Stimulated activated CD4-positive, alpha-beta T cell treated with anti-CD3 and anti-CD28 coated beads, Interleukin-2, amount 100 ng/mL, for 4 hours (primary cell): ENCODE results near the gene PAPLN.

Experiments
- DNase-seq: peaks from one replicate; pipeline ENCODE4 v3.0.0-alpha.2; 2020; ENCODE audit warnings: low read depth

Gene PAPLN

GRCh38 chr14:73230051-73230450, 7.3 kb upstream of the PAPLN start:
- no peak for DNase-seq

- no peak for DNase-seq
Measured at GRCh38 chr14:73231981-73232851, 5.1 kb upstream of the PAPLN start.

DNA sequence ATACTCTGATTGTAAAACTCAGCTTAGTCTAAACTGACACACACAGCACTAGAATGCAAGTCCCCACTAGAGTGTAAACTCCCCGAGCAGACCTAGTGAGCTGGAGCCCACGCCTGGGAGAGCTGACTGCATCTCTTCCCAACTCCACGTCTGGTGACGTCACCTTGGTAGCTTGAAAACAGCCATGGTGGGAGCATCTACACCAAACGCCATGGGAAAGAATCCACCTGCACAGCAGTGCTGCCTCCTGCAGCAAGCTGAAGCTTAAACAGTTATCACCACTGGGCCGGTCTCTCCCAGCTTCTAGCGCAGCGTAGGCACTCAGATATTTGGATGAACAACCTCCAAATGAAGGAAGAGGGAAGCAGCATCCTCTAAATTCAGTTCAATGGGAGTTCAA, 4.3 kb upstream of the PAPLN start:
- no peak for DNase-seq

DNA sequence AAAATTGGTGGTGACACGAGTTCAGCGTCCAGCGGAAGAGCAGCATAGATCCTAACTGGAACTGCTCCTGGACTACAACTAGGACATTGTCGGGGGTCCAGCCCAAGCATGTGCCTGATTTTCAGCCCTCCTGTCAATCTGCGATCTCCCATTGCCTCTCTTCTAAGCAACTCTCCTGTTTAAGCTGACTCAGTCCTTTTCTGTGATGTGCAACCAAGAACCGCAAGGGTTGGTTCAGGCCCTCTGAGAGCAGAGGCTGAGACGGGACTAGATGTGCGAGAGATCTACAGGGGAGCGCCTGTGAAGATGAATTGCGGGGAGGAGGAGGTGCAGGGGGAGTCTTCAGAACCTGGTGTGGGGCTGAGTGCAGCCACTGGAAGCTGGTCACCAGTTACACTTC, 3.7 kb upstream of the PAPLN start:
- no peak for DNase-seq

GRCh38 chr14:73234029-73234428, 3.3 kb upstream of the PAPLN start:
- DNase-seq = no peak

DNA sequence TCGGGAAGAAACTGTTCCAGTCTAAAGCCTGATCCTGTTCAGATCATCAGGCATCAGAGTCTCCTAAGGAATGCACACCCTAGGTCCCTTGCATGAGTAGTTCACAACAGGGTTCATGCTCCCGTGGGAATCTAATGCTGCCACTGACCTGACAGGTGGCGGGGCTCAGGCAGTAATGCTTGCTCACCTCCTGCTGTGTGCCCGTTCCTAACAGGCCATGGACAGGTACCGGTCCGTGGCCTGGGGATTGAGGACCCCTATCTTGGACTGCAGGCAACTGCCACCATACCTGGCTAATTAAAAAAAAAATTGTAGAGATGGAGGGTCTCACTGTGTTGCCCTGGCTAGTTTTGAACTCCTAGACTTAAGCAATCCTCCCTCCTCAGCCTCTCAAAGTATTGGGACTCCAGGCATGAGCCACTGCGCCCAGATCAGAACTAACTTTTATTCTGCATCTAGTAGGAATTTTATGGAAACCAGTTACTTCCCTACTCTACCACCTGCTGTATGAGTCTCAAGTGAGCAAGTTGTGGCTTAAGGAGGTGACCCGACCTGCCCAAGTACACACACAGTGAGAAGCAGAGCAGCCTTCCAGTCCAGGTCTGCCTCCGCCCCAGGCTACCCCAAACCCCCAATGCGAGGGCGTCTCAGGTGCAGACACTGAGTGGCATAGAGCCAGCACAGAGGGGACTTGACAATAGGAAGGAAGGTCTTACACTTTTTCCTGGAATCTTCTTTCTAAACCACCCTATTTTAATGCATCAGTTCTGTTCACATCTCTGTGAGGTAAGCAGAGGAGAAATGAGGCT, 2.5 kb upstream of the PAPLN start:
- no peak for DNase-seq

GRCh38 chr14:73235531-73236155, 1.7 kb upstream of the PAPLN start:
- no peak for DNase-seq

DNA sequence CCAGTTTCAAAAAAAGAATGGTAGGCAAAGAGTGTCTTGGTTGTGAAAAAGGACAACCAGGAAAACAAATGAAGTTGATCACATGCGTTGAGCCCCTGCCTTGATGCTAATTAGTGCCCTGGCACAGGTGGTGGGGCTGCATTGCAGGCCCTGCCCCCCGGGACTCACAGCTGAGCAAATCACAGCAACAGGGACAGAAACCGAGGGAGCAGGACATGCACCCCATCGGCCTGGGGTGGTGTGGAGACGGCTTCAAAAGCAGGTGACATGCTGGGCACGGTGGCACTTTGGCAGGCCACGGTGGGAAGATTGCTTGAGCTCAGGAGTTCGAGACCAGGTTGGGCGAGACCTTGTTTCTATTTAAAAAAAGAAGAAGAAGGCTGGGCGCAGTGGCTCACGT, 1.1 kb upstream of the PAPLN start:
- no peak for DNase-seq

DNA sequence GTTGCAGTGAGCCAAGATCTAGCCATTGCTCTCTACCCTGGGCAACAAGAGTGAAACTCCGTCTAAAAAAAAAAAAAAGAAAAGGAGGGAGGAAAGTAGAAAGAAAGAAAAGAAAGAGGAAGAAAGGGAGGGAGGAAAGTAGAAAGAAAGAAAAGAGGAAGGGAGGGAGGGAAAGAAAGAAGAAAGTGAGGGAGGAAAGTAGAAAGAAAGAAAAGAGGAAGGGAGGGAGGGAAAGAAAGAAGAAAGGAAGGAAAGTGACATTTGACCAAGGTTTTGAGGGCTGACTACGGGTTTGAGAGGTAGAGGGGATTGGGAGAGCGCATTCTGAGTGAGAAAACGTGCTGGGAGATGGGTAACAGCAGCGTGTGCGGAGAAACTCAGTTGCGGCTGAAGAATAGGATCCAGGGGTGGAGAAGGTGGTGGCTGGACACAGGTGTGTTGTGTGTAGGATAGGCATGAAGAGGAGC, 521 bp upstream of the PAPLN start:
- DNase-seq = no peak

DNA sequence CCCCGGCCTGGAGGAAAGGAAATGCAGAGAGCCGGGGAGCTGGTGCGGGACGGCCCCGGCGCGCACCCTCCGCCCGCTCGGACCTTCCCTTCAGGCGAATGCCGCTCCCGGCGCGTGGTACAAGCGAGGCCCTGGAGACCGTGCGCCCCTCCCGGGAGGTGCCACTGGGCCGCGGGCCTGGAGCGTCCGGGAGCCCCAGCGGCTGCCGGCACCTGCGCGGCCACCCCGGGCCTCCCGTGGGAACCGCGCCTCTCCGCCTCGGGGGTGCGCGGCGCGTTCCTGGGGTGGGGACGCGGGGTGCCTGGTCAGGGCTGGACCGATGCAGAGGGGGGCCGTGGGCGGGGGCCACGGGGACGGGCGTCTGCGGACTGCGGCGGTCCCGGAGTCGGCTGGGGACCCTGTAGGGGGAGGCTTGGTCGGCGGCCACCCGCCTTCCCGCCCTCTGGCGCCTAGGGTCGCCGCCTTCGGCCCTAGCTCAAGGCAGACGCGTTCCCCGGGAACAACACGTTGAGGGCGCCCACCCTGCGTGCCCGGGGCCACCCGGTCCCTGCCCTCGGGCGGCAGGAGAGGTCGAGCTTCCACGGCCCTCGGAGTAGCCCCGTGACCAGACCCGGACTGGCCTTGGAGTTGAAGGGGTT, 599 bp downstream of the PAPLN start:
- DNase-seq = no peak

- DNase-seq = no peak
Measured at GRCh38 chr14:73238424-73238852, 1.1 kb downstream of the PAPLN start.

DNA sequence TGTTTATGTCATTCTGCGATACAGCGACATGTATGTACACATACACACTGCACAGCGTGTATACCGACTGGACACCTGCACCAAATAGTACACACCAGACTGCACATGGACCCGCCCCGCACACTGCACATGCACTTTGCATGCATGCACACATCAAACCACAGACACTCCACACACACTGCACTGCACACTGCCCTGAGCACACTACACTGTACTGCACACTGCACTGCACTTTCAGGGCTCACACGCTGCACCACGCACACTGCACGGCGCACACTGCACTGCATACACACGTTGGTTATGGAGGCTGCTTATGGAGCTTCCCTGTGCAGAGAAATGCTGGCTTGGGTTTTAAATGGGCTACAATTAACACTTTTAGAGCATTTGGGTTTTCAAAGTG, 1.6 kb downstream of the PAPLN start:
- DNase-seq = no peak

DNA sequence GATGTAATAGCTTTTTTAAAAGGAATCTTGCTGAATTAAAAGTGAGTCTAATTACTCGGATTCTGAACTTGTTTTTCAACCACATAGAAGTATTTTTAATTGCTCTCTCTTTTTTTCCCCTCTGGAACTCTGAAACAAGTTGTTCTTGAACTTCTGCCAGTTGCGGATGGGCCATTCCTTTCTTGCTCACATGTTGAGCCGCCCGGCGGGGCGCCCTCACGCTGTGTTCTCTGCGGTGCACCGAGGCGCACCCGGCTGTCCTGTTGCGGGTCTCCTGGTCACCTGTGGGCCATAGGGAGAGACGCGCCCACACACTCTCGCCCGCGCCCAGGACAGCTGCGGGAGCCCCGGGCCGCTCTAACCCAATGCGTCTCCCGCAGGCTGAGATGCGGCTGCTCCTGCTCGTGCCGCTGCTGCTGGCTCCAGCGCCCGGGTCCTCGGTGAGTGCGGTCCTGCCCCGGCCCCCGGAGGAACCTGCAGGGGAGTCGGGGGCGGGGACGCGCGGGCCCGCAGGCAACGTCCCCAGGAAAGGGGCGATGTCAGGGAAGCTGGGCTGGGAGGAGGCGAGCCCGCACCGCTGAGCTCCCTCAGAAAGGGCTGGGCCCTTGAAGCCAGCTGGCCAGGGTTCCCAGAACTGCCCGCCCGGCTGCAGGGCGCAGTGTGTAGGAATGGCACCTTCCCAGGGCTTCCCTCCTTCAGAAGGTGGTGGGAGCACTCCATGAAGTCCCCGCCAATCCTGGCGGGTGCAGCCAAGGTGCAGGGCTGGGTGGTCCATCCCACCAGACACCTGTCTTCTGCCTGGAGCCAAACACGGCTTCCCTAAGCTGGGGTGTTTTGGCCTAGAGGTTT, 2.3 kb downstream of the PAPLN start:
- DNase-seq = no peak

- no peak for DNase-seq
Measured at GRCh38 chr14:73240816-73241480, 3.6 kb downstream of the PAPLN start.

DNA sequence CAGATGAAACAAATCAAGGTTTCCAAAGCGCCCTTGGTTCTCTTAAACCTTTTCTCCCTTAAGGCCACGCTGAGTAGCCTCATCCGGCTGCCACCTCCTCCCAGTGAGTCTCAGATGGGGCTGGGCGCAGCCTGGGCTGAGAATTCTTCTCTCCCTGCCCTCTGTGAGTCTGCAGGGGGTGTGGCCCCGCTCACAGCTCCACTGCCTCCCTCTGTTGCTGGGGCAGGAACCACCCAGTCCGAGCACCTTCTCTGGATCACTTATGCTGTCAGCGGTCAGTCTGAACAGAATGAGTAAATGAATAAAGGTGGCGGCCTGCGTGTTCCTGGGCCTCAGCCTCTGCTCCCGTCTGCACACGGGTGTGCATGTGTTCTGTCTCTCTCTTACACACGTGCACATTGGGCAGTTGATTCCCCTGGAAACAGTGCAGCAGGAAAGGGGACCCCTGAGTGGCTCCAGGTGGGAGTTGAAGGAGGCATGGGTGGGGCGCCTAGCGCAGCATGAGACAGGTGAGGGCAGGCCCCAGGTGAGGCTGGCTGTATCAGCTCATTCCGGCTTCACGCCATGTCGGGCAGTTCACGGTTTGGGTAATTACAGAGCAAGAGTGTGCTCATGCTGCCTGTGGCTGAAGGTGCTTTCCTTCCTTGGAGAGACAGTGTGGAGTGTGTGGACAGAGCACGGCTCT, 4.3 kb downstream of the PAPLN start:
- DNase-seq = no peak

- DNase-seq = no peak
Measured at GRCh38 chr14:73242357-73242901, 5.1 kb downstream of the PAPLN start.

GRCh38 chr14:73243341-73243740, 6.0 kb downstream of the PAPLN start:
- DNase-seq = no peak

- DNase-seq = no peak
Measured at GRCh38 chr14:73243748-73244147, 6.4 kb downstream of the PAPLN start.

DNA sequence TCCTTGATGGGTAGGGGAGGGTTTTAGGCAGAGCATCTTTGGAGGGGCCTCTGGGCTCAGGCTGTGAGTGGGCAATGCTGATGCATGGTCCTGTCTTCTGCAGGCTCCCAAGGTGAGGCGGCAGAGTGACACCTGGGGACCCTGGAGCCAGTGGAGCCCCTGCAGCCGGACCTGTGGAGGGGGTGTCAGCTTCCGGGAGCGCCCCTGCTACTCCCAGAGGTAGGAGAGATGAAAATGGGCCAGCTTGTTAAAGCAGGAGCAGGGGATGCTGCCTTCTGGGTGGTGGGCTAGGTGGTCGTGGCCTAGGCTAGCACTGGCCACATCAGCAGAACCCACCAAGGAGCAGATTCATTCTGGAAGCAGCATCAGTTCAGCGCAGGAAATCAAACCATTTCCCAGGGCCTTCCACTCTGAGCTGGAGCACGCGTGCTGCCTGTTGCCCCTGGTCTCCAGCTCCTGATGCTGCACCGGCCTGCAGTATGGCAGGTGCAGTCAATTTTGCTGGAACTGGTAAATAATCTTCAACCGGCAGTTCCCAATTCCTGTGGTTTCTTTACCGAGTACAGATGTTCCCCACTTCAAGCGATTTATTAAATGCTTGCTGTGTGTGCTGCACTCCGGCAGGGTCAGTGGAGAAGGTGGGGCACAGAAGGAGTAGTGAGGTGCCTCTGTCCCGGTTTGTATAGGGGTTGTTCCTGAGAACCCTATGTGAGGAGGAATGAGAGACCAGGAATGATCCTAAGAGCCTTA, 7.4 kb downstream of the PAPLN start:
- DNase-seq = no peak
